Measurements from ENCODE around the gene SLC18B1.
"Not testable (repeated sequence)": the region's sequence is repeated elsewhere in the genome, so short reads cannot be mapped to it uniquely, and the experiment has no call there.

SLC18B1 gene

GRCh38 chr6:132798869-132799538 is 567 bp upstream of the SLC18B1 start:
- DNase-seq (ENCODE audit: low read depth): peak; percentile 62

GRCh38 chr6:132795461-132795860 is 3.0 kb downstream of the SLC18B1 start:
- no peak for DNase-seq (ENCODE audit: low read depth)

DNA sequence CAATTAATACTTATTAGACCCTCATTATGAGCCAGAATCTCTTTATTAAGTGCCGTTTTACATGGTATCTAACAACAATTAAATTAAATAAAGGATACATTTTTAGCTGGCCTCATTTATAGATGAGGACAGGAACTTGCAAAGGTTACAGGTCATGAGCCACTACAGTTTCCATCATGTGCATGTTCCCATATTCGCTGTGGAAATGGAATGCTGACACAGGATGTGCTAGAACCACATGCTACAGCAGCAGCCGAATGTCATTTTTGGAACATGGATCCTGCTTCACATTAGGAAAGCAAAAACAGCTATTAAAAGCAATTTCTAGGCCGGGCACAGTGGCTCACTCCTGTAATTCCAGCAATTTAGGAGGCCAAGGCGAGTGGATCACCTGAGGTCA is 5.9 kb downstream of the SLC18B1 start:
- no peak for DNase-seq (ENCODE audit: low read depth)

- DNase-seq (ENCODE audit: low read depth): no peak
Observed at GRCh38 chr6:132790450-132790849, 8.0 kb downstream of the SLC18B1 start.

GRCh38 chr6:132789396-132789776 is 9.1 kb downstream of the SLC18B1 start:
- no peak for DNase-seq (ENCODE audit: low read depth)

DNA sequence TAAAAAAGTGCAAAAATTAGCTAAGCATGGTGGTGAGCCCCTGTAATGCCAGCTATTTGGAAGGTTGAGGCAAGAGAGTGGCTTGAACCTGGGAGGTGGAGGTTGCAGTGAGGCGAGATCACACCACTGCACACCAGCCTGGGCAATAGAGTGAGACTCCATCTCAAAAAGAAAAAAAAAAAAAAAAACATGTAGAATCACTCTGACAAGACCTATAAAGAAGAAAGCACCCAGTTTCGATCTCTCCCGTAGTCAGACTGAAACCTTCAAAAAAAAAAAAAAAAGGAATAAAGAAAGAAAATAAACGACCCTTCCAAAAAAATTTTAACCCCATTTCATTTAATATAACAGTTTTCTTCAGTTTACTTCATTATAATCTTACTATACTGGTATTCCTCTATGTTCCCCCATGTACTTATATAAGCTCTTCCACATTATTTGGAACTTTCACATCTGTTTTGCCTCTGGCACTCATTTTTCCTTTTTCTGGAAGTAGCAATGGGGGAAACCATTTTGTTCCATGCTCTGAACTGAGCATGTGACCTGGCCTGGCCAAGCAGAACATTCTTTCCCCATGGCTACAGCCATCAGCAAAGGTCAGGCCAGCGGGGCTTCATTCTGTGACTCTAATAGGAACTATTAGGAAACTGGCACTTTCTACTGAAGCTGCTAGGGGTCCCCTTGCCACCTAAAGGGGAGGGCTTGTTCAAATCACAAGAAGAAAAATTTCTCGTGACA is 9.6 kb downstream of the SLC18B1 start:
- no peak for DNase-seq (ENCODE audit: low read depth)

DNA sequence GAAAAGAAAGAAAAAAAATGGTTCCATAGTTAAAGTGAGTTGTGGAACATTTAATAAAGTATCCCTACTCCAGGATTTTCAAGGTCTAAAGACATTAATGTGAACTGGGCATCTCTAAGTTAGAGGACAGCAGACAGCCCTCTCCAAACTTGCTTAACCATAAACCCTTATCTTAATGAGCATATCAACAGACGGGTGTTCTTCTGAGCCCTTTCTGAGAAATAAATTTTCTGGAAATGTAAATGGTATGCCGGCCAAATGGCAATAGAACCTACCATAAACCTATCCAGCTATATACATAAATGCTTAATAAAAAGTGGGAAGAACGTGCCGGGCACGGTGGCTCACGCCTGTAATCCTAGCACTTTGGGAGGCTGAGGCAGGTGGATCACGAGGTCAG is 12.5 kb downstream of the SLC18B1 start:
- DNase-seq (ENCODE audit: low read depth): no peak

DNA sequence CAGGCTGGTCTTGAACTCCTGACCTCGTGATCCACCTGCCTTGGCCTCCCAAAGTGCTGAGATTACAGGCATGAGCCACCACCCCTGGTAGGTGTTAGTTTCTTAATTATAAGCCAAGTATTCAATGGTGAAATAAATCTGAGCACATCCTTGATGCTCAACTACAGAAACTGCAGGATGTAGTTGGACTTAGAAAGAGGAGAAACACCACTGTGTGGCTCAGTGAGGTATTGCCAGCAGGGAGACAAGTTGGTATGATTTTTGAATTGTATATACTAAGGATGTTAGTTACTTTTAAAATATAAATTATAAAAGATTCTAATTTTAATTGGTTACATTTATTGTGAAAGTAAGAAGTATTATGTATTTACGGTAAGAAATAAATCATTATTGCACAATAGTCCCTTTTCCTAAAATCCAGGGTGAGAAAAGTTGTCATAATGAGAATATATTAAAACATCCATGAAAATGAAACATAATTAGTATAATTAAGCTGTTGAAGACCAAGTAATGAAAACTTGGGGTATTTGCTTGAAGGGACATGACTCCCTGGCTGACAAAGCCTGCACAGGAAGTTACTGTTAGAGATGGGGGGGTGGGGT is 17.6 kb downstream of the SLC18B1 start:
- no peak for DNase-seq (ENCODE audit: low read depth)

DNA sequence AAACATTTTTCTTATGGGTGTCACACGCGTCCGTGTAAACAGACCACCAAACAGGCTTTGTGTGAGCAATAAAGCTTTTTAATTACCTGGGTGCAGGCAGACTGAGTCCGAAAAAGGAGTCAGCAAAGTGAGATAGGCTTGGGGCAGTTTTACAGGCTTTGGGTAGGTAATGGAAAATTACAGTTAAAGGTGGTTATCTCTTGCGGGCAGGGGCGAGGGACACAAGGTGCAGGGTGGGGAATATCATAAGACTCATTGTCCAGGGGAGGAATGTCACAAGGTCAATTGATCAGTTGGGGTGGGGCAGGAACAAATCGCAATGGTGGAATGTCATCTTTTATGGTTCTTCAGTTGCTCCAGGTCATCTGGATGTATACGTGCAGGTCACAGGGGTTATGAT is 20.6 kb downstream of the SLC18B1 start:
- not testable (repeated sequence) for DNase-seq (ENCODE audit: low read depth)

DNA sequence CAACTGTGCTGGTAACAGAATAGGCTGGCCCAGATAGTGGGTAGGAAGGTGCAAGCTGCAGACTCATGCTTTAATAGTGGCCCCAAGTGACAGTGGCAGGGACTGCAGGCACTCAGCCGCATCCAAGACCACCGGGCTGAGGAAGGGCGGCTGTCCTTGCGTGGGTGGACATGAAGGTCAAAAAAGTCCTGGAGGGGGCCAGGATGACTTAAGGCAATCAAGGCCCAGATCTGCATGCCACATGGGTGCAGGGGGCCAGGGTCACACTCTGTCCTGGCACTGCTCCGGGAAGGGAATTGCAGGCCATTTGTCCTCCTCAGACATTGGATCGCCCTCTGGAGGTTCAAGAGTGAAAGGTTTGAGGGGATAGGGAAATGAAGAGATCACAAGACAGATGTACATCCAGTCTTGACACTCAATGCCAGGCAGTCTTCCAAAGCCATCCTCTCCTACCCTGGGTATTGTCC is 30.4 kb downstream of the SLC18B1 start:
- no peak for DNase-seq (ENCODE audit: low read depth)

DNA sequence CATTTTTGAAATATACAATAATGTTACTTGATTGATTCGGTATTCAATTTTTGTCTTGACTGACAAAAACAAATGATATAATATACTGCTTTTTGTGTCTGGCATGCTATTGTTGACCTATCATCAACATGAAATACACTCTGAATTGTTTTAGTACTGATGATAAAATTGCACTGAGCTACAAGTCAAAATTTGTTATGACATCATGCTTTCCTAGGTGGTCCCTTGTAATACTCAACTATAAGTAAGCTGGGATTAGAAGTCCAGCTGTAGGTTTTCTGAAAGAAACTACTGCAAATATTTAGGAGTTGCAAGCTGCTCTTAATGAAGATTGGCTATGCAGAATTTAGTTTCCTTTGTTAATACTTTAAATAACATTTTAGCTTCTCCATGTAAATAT is 32.9 kb downstream of the SLC18B1 start:
- no peak for DNase-seq (ENCODE audit: low read depth)

GRCh38 chr6:132764370-132764769 is 34.1 kb downstream of the SLC18B1 start:
- no peak for DNase-seq (ENCODE audit: low read depth)

DNA sequence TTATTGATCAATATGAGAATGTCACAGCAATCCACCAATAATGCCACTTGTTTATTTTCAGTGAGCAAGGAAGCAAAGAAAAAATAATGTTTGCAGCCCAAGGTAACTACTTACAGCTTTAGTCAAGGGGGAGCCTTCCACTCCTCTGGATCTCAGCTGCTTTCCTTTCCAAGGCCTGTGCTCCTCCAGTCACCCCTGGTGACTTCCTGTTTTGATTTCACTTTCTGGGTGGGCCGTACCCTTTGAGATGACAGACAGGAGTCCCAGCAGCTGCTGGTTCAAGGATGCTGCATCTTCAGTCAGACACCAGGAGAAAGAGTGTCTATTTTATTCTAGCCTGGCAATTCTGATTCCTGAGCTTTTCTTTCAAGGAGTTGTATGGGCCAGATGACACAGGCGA is 35.2 kb downstream of the SLC18B1 start:
- DNase-seq (ENCODE audit: low read depth): peak; percentile 24

DNA sequence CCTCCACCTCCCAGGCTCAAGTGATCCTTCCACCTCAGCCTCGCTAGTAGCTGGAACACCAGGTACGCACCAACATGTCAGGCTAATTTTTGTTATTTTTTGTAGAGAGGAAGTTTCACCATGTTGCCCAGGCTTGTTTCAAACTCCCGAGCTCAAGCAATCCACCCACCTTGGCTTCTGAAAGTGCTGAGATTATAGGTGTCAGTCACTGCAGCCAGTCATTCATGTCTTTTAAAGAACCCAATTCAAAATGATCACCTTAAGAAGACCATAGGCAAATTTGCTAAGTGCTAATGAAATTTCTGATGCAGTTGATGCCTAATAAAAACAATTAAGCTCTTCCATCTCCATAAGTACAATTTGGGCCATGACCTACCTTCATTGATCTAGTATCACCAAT is 38.2 kb downstream of the SLC18B1 start:
- no peak for DNase-seq (ENCODE audit: low read depth)

GRCh38 chr6:132758689-132759088 is 39.7 kb downstream of the SLC18B1 start:
- no peak for DNase-seq (ENCODE audit: low read depth)

- DNase-seq (ENCODE audit: low read depth): no peak
Observed at GRCh38 chr6:132752255-132752654, 46.2 kb downstream of the SLC18B1 start.

- no peak for DNase-seq (ENCODE audit: low read depth)
Observed at GRCh38 chr6:132751828-132752227, 46.6 kb downstream of the SLC18B1 start.

DNA sequence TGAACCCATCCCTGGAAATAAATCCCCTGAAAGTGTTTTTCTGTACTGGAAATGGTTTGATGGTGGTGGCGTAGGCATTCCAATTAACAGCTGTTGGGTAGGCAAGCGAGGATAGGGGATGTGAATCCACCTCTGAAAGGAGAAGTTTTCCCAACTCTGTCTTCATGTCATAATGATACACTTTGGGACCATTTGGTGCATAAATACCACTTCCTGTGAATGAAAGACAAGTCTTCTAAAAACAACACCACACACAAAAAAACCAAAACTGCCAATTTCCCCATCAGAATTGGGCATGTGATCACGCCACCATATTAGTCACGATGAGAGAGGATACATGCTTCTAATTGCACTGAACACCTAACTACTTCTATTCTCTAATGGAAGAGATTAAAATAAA is 47.1 kb downstream of the SLC18B1 start:
- no peak for DNase-seq (ENCODE audit: low read depth)

- no peak for DNase-seq (ENCODE audit: low read depth)
Observed at GRCh38 chr6:132750455-132751248, 47.8 kb downstream of the SLC18B1 start.

DNA sequence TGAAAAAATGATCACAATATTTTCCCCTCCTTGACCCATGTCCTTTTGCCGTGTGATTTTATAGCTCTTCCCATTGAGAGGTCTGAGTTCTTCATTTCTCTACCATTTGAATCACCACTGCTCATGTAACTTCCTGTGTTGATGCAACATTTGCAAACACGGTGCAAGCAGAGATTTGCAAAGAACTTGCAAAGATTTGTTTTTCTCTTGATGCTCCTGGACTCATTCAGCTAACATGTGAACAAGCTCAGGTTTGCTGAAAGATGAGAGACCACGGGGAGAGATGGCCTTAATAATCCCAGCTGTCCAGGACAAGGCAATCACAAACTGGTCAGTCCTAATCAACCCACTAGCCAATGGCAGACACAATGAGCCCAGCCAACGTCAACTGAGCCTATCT is 49.3 kb downstream of the SLC18B1 start:
- DNase-seq (ENCODE audit: low read depth): no peak

GRCh38 chr6:132748446-132748845 is 50.0 kb downstream of the SLC18B1 start:
- DNase-seq (ENCODE audit: low read depth): no peak

- no peak for DNase-seq (ENCODE audit: low read depth)
Observed at GRCh38 chr6:132746048-132746447, 52.4 kb downstream of the SLC18B1 start.

DNA sequence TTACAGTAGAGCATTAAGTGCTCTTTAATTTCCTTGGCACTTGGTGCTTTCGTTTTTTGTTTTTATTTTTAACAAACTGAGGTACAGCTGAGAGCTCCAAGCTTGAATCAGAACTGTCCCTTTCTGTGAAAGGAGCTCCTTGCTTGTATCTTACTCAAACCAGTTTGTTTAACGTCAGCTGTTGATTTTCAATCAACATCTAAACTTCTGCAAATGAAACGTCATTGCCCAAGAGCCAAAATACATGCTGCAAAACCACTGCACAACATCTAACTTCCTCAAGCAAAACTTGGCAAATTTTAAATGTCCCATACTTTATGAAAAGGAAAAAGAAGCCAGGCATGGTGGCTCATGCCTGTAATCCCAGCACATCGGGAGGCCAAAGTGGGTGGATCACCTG is 55.9 kb downstream of the SLC18B1 start:
- no peak for DNase-seq (ENCODE audit: low read depth)
